Right forelimb (tissue), 1 donor: ENCODE data around the gene OR2C3.
"Not testable (repeated sequence)": the region's sequence is repeated elsewhere in the genome, so short reads cannot be mapped to it uniquely, and the experiment has no call there.

Experiments
- DNase-seq: peaks from one replicate; pipeline ENCODE4 v3.0.0-alpha.2; 2018

The OR2C3 gene

DNA sequence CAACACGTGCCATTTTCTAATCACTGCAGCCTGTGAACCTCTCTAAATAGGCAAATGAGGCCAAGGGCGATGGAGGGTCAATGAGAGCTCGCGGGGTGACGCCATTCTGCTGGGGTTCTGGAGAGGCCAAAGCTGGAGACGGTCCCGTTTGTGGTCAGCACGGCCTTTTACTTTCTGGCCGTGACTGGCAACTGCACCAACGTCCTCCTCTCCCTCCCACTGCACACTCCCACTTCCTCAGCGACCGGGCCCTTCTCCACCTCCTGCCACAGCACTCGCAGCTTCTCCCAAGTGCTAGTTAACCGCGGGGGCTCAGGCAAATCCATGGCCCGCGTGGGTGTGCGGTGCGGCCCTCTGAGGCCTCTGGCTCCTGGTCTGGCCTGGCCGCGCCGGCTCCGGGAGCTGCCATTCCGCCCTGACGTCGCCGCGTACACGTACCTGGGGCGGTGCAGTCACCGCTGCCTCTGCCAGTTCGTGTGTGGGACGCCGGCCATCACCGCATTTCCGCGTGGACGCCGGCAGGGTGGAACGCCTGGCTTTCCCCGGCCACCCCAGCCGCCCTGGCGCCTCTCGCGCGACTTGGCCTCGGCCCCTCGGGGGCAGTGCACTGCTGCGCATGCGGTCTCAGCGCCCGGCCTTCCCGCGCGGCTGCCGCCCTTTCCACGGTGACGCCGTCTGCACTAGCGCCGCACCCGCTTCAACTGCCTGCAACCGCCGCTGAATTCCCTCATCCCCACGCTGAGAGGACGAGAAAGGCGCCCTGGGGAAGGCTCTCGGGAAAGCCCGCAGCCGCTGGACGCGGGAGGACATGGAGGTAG lies 18.2 kb downstream of the OR2C3 start:
- DNase-seq = no peak

DNA sequence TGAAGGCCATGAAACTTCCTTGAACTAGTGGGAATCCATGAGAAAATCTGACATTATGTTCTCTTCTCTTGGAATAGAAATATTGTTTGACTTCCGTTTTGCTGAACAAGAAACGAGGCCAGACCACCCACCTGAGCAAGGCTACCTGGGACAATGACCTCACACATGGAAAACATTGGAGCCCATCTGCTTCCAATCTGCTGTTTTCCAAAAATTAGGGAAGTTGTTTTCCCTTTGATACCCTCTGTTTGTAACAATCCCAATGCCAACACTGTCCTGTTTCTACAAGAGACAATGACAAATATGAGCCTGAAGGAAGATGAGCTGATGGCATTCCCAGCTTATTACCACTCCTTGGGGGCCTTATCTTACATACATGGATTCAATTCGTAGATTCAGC lies 29.4 kb downstream of the OR2C3 start:
- DNase-seq = no peak

DNA sequence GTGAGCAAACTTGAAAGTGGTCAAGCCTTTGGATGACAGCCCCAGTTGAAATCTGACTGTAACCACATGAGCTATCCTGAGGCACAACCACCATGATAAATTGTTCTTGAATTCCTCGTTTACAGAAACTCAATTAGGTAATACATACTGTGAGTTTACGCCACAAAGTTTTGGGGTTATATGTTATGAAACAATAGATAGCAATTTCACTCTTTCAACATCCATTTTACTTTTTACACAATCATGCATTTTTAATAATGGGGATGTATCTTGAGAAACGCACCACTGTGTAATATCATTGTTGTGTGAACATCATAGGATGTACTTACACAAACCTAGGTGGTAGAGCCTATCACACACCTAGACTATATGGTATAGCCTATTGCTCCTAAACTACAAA lies 35.4 kb downstream of the OR2C3 start:
- no peak for DNase-seq

DNA sequence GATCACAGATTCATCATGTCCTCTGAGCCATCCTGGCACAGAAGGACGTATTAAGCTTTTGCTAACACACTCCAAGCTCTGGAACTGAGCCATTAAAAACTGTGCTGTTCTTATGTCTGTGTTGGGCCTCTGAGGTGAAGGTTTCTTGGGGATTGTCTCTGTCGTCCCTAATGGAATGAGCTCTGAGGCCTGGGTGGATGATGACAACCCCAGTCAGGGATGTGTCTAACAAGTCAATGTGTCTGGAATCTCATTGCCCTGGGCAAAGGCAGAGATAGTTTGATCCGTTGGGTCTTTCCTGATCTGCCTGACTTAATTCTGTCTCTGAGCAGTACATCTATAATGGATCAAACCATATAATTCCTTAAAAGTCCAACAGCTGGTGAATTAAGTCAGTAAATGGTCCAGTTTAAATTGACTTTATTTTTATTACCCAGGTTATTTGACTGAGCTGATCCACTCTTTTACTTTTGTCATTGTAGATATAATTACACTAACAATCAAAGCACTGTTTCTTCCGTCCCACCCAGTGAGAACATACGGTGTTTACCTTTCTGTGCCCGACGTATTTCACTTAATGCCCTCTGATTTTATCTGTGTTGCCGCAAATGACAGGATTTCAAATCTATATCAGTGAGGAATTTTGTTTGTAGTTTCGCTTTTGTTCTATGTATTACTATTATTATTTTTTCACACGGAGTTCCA lies 39.5 kb downstream of the OR2C3 start:
- no peak for DNase-seq

DNA sequence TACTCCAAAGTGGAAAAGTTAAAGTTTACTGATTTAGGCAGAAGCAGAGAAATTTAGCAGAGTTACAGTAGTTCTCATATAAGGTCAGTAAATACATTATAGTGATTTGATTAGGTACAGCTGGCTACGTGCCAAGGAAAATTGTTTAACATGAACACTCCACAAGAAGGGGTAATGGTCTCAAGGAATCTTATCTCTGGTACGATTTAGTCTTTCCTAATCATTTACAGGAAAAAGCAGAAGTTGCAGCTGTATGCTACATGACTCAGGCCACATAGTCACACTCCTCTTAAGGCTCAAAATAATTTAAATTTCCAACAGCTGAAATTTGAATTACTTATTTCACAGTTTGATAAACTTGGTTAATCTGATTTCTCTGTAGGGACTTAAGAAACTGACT lies 41.5 kb downstream of the OR2C3 start:
- DNase-seq = no peak

DNA sequence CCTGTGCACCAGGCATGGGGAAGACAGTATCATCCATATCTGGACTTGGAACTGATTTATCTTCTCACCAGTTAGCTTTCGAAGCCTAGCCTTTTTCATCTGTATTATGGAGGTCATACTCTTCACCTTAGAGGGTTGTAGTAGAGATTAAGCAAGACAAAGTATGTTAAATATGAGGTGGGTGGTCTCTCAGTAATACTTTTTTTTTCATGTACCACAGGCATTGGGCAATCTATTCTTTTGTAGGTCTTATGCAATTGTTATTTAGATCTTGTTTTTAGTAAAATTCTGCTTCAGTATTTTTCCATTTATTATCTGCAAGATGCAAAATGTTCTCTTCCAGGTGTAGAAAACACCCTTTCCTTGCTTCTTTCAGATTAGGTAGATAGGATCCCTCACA lies 43.1 kb downstream of the OR2C3 start:
- no peak for DNase-seq

DNA sequence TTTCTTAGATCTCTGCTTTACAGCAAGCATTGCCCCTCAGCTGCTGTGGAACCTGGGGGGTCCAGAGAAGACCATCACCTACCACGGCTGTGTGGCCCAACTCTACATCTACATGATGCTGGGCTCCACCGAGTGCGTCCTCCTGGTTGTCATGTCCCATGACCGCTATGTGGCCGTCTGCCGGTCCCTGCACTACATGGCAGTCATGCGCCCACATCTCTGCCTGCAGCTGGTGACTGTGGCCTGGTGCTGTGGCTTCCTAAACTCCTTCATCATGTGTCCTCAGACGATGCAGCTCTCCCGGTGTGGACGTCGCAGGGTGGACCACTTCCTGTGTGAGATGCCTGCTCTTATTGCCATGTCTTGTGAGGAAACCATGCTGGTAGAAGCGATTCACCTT lies 44.9 kb downstream of the OR2C3 start:
- no peak for DNase-seq

DNA sequence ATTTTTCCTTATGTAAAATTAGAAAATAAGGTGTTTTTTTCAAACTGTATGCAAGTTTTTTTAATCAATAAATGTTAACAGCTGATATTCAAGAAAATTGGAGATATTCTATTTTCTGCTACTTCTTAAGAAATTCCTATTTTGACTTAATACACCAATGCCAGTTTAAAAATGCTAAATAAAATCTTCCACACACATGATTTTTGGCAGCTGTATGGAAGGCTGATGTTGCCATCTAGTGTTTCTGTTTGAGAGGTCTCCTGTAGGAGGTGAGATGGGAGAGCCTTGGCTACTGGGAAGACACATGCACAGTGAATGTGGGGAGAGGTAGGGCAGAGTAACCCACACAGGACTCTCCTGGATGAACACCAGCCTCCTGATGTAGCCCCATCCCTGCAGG lies 49.2 kb downstream of the OR2C3 start:
- DNase-seq = no peak

DNA sequence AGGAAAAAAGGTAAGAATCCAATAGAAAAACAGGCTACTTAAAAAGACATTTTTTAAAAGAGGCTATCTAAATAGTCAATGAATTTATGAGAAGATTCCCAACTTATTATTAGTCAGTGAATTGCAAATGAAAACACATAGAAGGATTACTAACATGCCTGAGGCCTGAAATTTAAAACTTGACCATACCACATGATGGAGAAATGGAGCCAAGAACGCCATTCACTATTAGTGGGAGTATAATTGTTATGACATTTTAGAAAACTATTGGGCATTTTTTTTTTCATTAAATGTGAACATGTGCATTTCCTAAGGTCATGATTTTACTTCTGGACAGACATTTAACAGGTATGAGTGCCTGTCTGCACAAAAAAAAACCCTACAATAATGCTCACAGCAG lies 53.5 kb downstream of the OR2C3 start:
- DNase-seq = no peak

DNA sequence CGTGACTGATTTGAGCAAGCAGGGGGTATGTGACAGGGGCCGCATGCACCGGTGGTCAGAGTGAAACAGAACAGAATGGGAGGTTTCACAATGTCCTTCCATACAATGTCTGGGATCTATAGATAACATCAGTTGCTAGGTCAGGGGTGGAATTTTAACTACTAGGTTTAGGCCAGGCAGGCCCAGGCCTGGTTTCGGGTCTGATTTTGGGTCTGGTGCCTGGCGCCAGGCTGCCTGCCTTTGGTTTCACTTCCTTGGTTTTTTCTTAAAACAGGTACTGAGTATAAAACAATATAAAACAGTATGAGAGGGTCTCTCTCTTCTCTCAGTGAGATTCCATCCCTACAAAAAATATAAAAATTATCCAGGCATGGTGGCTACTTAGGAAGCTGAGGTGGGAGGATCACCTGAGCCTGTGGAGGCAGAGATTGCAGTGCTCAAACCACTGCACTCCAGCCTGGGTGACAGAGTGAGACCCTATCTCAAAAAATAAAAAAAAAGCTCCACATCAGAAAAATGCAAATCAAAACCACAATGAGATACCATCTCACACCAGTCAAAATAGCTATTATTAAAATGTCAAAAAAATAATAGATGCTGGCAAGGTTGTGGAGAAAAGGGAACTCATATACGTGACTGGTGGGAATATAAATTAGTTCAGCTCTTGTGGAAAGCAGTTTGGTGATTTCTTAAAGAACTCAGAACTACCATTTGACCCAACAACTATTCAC lies 59.7 kb downstream of the OR2C3 start:
- not testable (repeated sequence) for DNase-seq

DNA sequence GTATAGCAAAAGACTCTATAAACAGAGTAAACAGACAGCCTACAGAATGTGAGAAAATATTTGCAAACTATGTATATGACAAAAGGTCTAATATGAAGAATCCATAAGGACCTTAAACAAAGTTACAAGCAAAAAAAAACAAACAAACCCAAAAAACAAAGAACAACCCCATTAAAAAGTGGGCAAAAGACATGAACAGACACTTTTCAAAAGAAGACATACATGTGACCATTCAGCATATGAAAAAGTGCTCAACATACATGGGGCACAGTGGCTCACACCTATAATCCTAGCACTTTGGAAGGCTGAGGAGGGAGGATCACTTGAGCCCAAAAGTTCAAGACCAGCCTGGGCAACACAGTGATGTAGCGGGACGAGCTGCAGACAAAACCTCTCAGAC lies 60.4 kb downstream of the OR2C3 start:
- DNase-seq = no peak
